ENCODE measurements around the gene USP4.

Gene USP4

GRCh38 chr3:49305608-49306007 lies 34.2 kb downstream of the USP4 start:
- 100% methylated on average over 5 of the region's 5 CpGs for WGBS (ENCODE audit: insufficient coverage)
- CTCF ChIA-PET, result interaction anchor here (1.4 kb wide), 1 partner anchor 11 kb away, joined by 3 read pairs; no protein-coding TSS in a partner anchor
- peaks cover 13 to 75% (median 57%) of the 10 kb centered on the region in 4 experiments for H3K36me3 ChIP-seq (ENCODE audit: control insufficient read depth in 4 of 4, insufficient read depth in 4 of 4, low read length in 3 of 4)

GRCh38 chr3:49302613-49303012 lies 37.2 kb downstream of the USP4 start:
- Histone ChIP-seq H3K27me3 (replicated peaks in 2 of 5; ENCODE audit: control insufficient read depth in 4 of 5, insufficient read depth in 5 of 5, low read length in 4 of 5) (no peaks in the 10 kb centered on the region), H3K36me3 (ENCODE audit: control insufficient read depth in 4 of 4, insufficient read depth in 4 of 4, low read length in 3 of 4) (peaks cover 8 to 78% (median 61%) of the 10 kb centered on the region in 4 experiments), H3K4me1 (ENCODE audit: control extremely low read depth in 1 of 4, control insufficient read depth in 4 of 4, insufficient read depth in 4 of 4, low read length in 3 of 4) (no peaks in the 10 kb centered on the region), H3K4me3 (ENCODE audit: control insufficient read depth in 1 of 7, extremely low read depth in 1 of 7, insufficient read depth in 4 of 7, low read depth in 2 of 7, low read length in 6 of 7) (no peak overlapping the region), H3K27ac (ENCODE audit: insufficient read depth in 1 of 2, low read depth in 1 of 2, low read length in 2 of 2, poor library complexity in 1 of 2, severe bottlenecking in 2 of 2) (no peak overlapping the region), H3K9me3 (ENCODE audit: control extremely low read depth in 1 of 5, control insufficient read depth in 4 of 5, insufficient read depth in 2 of 5, low read depth in 1 of 5, low read length in 4 of 5) (no peaks in the 10 kb centered on the region)
- no peak for DNase-seq
- no CpG with 5 or more reads among the region's 1 CpG for WGBS (ENCODE audit: insufficient coverage)
- ChIA-PET POLR2A (interaction anchor here (0.6 kb wide), 1 partner anchor 146 kb away, joined by 4 read pairs; no protein-coding TSS in a partner anchor), CTCF (interaction anchor here (1.1 to 1.6 kb wide), 4 partner anchors 12 to 138 kb away, joined by 3 to 5 read pairs (median 4); partner anchors contain the start of gene KLHDC8B)

More at GRCh38 chr3:49305608-49306007, 34.2 kb downstream of the USP4 start:
- Histone ChIP-seq H3K27me3 (replicated peaks in 2 of 5; ENCODE audit: control insufficient read depth in 4 of 5, insufficient read depth in 5 of 5, low read length in 4 of 5) (no peaks in the 10 kb centered on the region), H3K27ac (ENCODE audit: insufficient read depth in 1 of 2, low read depth in 1 of 2, low read length in 2 of 2, poor library complexity in 1 of 2, severe bottlenecking in 2 of 2) (no peak overlapping the region), H3K9me3 (ENCODE audit: control extremely low read depth in 1 of 5, control insufficient read depth in 4 of 5, insufficient read depth in 2 of 5, low read depth in 1 of 5, low read length in 4 of 5) (no peaks in the 10 kb centered on the region), H3K4me1 (ENCODE audit: control extremely low read depth in 1 of 4, control insufficient read depth in 4 of 4, insufficient read depth in 4 of 4, low read length in 3 of 4) (no peaks in the 10 kb centered on the region), H3K4me3 (ENCODE audit: control insufficient read depth in 1 of 7, extremely low read depth in 1 of 7, insufficient read depth in 4 of 7, low read depth in 2 of 7, low read length in 6 of 7) (no peak overlapping the region)
- POLR2A ChIA-PET, result interaction anchor here (0.8 kb wide), 1 partner anchor 124 kb away, joined by 3 read pairs; no protein-coding TSS in a partner anchor
- DNase-seq, result no peak

GRCh38 chr3:49300595-49300994 lies 39.3 kb downstream of the USP4 start:
- POLR2A ChIA-PET, result no interaction called here
- CTCF ChIA-PET, result no interaction called here
- no peaks in the 10 kb centered on the region for H3K27me3 ChIP-seq (replicated peaks in 2 of 5; ENCODE audit: control insufficient read depth in 4 of 5, insufficient read depth in 5 of 5, low read length in 4 of 5)
- no peaks in the 10 kb centered on the region for H3K9me3 ChIP-seq (ENCODE audit: control extremely low read depth in 1 of 5, control insufficient read depth in 4 of 5, insufficient read depth in 2 of 5, low read depth in 1 of 5, low read length in 4 of 5)
- no peak for DNase-seq
- H3K4me1 ChIP-seq (ENCODE audit: control extremely low read depth in 1 of 4, control insufficient read depth in 4 of 4, insufficient read depth in 4 of 4, low read length in 3 of 4), result no peaks in the 10 kb centered on the region
- WGBS (ENCODE audit: insufficient coverage), result 100% methylated on average over 1 of the region's 3 CpGs
- peaks cover 12 to 78% (median 62%) of the 10 kb centered on the region in 4 experiments for H3K36me3 ChIP-seq (ENCODE audit: control insufficient read depth in 4 of 4, insufficient read depth in 4 of 4, low read length in 3 of 4)
- no peak overlapping the region for H3K4me3 ChIP-seq (ENCODE audit: control insufficient read depth in 1 of 7, extremely low read depth in 1 of 7, insufficient read depth in 4 of 7, low read depth in 2 of 7, low read length in 6 of 7)
- no peak overlapping the region for H3K27ac ChIP-seq (ENCODE audit: insufficient read depth in 1 of 2, low read depth in 1 of 2, low read length in 2 of 2, poor library complexity in 1 of 2, severe bottlenecking in 2 of 2)

GRCh38 chr3:49298511-49298910 lies 41.3 kb downstream of the USP4 start:
- Histone ChIP-seq H3K27ac (ENCODE audit: insufficient read depth in 1 of 2, low read depth in 1 of 2, low read length in 2 of 2, poor library complexity in 1 of 2, severe bottlenecking in 2 of 2) (no peak overlapping the region), H3K4me3 (ENCODE audit: control insufficient read depth in 1 of 7, extremely low read depth in 1 of 7, insufficient read depth in 4 of 7, low read depth in 2 of 7, low read length in 6 of 7) (no peak overlapping the region), H3K9me3 (ENCODE audit: control extremely low read depth in 1 of 5, control insufficient read depth in 4 of 5, insufficient read depth in 2 of 5, low read depth in 1 of 5, low read length in 4 of 5) (no peaks in the 10 kb centered on the region), H3K4me1 (ENCODE audit: control extremely low read depth in 1 of 4, control insufficient read depth in 4 of 4, insufficient read depth in 4 of 4, low read length in 3 of 4) (no peaks in the 10 kb centered on the region), H3K27me3 (replicated peaks in 2 of 5; ENCODE audit: control insufficient read depth in 4 of 5, insufficient read depth in 5 of 5, low read length in 4 of 5) (no peaks in the 10 kb centered on the region), H3K36me3 (ENCODE audit: control insufficient read depth in 4 of 4, insufficient read depth in 4 of 4, low read length in 3 of 4) (peaks cover 15 to 79% (median 62%) of the 10 kb centered on the region in 4 experiments)
- ChIA-PET CTCF (interaction anchor here (1.0 to 1.1 kb wide), 2 partner anchors 10 to 11 kb away, joined by 3 to 4 read pairs; no protein-coding TSS in a partner anchor), POLR2A (no interaction called here)
- 100% methylated on average over 4 of the region's 7 CpGs for WGBS (ENCODE audit: insufficient coverage)
- DNase-seq, result no peak

GRCh38 chr3:49296781-49297411 lies 43.0 kb downstream of the USP4 start:
- peaks cover 23 to 77% (median 60%) of the 10 kb centered on the region in 4 experiments for H3K36me3 ChIP-seq (ENCODE audit: control insufficient read depth in 4 of 4, insufficient read depth in 4 of 4, low read length in 3 of 4)
- no peaks in the 10 kb centered on the region for H3K4me1 ChIP-seq (ENCODE audit: control extremely low read depth in 1 of 4, control insufficient read depth in 4 of 4, insufficient read depth in 4 of 4, low read length in 3 of 4)
- no peak overlapping the region for H3K27ac ChIP-seq (ENCODE audit: insufficient read depth in 1 of 2, low read depth in 1 of 2, low read length in 2 of 2, poor library complexity in 1 of 2, severe bottlenecking in 2 of 2)
- WGBS (ENCODE audit: insufficient coverage), result 100% methylated on average over 1 of the region's 2 CpGs
- no peaks in the 10 kb centered on the region for H3K27me3 ChIP-seq (replicated peaks in 2 of 5; ENCODE audit: control insufficient read depth in 4 of 5, insufficient read depth in 5 of 5, low read length in 4 of 5)
- no peak for DNase-seq
- ChIA-PET CTCF (interaction anchor here (0.6 to 1.4 kb wide), 3 partner anchors 11 to 153 kb away, joined by 3 to 8 read pairs (median 4); no protein-coding TSS in a partner anchor), POLR2A (no interaction called here)
- no peaks in the 10 kb centered on the region for H3K9me3 ChIP-seq (ENCODE audit: control extremely low read depth in 1 of 5, control insufficient read depth in 4 of 5, insufficient read depth in 2 of 5, low read depth in 1 of 5, low read length in 4 of 5)
- H3K4me3 ChIP-seq (ENCODE audit: control insufficient read depth in 1 of 7, extremely low read depth in 1 of 7, insufficient read depth in 4 of 7, low read depth in 2 of 7, low read length in 6 of 7), result no peak overlapping the region

GRCh38 chr3:49295489-49296058 lies 44.3 kb downstream of the USP4 start:
- H3K36me3 ChIP-seq (ENCODE audit: control insufficient read depth in 4 of 4, insufficient read depth in 4 of 4, low read length in 3 of 4), result peaks cover 25 to 78% (median 56%) of the 10 kb centered on the region in 4 experiments
- H3K4me1 ChIP-seq (ENCODE audit: control extremely low read depth in 1 of 4, control insufficient read depth in 4 of 4, insufficient read depth in 4 of 4, low read length in 3 of 4), result no peaks in the 10 kb centered on the region
- POLR2A ChIA-PET, result no interaction called here
- no peaks in the 10 kb centered on the region for H3K9me3 ChIP-seq (ENCODE audit: control extremely low read depth in 1 of 5, control insufficient read depth in 4 of 5, insufficient read depth in 2 of 5, low read depth in 1 of 5, low read length in 4 of 5)
- whole genome bisulfite sequencing (ENCODE audit: insufficient coverage), result 100% methylated on average over 1 of the region's 11 CpGs
- no peak overlapping the region for H3K4me3 ChIP-seq (ENCODE audit: control insufficient read depth in 1 of 7, extremely low read depth in 1 of 7, insufficient read depth in 4 of 7, low read depth in 2 of 7, low read length in 6 of 7)
- peak; percentile 72 to 83 (median 78) for DNase-seq
- no peaks in the 10 kb centered on the region for H3K27me3 ChIP-seq (replicated peaks in 2 of 5; ENCODE audit: control insufficient read depth in 4 of 5, insufficient read depth in 5 of 5, low read length in 4 of 5)
- CTCF ChIA-PET, result interaction anchor here (1.2 kb wide), 1 partner anchor 16 kb away, joined by 4 read pairs; no protein-coding TSS in a partner anchor
- H3K27ac ChIP-seq (ENCODE audit: insufficient read depth in 1 of 2, low read depth in 1 of 2, low read length in 2 of 2, poor library complexity in 1 of 2, severe bottlenecking in 2 of 2), result no peak overlapping the region

GRCh38 chr3:49294343-49294742 lies 45.5 kb downstream of the USP4 start:
- H3K27ac ChIP-seq (ENCODE audit: insufficient read depth in 1 of 2, low read depth in 1 of 2, low read length in 2 of 2, poor library complexity in 1 of 2, severe bottlenecking in 2 of 2), result no peak overlapping the region
- H3K27me3 ChIP-seq (replicated peaks in 2 of 5; ENCODE audit: control insufficient read depth in 4 of 5, insufficient read depth in 5 of 5, low read length in 4 of 5), result no peaks in the 10 kb centered on the region
- WGBS (ENCODE audit: insufficient coverage), result 87% methylated on average over 7 of the region's 8 CpGs
- CTCF ChIA-PET, result interaction anchor here (0.6 to 1.3 kb wide), 7 partner anchors 10 to 160 kb away, joined by 3 to 6 read pairs (median 4); no protein-coding TSS in a partner anchor
- POLR2A ChIA-PET, result no interaction called here
- no peak overlapping the region for H3K4me3 ChIP-seq (ENCODE audit: control insufficient read depth in 1 of 7, extremely low read depth in 1 of 7, insufficient read depth in 4 of 7, low read depth in 2 of 7, low read length in 6 of 7)
- no peaks in the 10 kb centered on the region for H3K4me1 ChIP-seq (ENCODE audit: control extremely low read depth in 1 of 4, control insufficient read depth in 4 of 4, insufficient read depth in 4 of 4, low read length in 3 of 4)
- DNase-seq, result no peak
- H3K36me3 ChIP-seq (ENCODE audit: control insufficient read depth in 4 of 4, insufficient read depth in 4 of 4, low read length in 3 of 4), result peaks cover 30 to 78% (median 55%) of the 10 kb centered on the region in 4 experiments
- no peaks in the 10 kb centered on the region for H3K9me3 ChIP-seq (ENCODE audit: control extremely low read depth in 1 of 5, control insufficient read depth in 4 of 5, insufficient read depth in 2 of 5, low read depth in 1 of 5, low read length in 4 of 5)

Measured in common myeloid progenitor, CD34-positive (primary cell).